Endothelial cell (in vitro differentiated cells): ENCODE measurements around the gene SPATS1. TPM values are rescaled to one million over a fixed set of nuclear protein-coding genes. Genes with fewer than 3 reads are reported as not detected.
A peak's percentile ranks its signal among the peaks of the same experiment; 100 is the strongest.

ENCODE experiments used
- DNase-seq: peaks from one replicate; pipeline ENCODE4 v3.0.0; 2021; ENCODE audit warnings: low spot score
- H3K27ac Mint-ChIP-seq: one replicate; pipeline ENCODE4 v1.8.0; 2021; ENCODE audit warnings: mixed read lengths, inconsistent platforms; ENCODE audit not compliant: unreplicated experiment
- H3K27me3 Mint-ChIP-seq: one replicate; pipeline ENCODE4 v1.8.0; 2021; ENCODE audit warnings: mild to moderate bottlenecking, moderate library complexity, mixed read lengths, inconsistent platforms; ENCODE audit not compliant: unreplicated experiment
- H3K36me3 Mint-ChIP-seq: one replicate; pipeline ENCODE4 v1.8.0; 2021; ENCODE audit warnings: mild to moderate bottlenecking, low read depth, mixed read lengths, inconsistent platforms; ENCODE audit not compliant: unreplicated experiment
- H3K4me1 Mint-ChIP-seq: one replicate; pipeline ENCODE4 v1.8.0; 2021; ENCODE audit warnings: mild to moderate bottlenecking, mixed read lengths, inconsistent platforms; ENCODE audit not compliant: unreplicated experiment
- H3K4me3 Mint-ChIP-seq: one replicate; pipeline ENCODE4 v1.8.0; 2021; ENCODE audit warnings: mild to moderate bottlenecking, mixed read lengths, inconsistent platforms; ENCODE audit not compliant: unreplicated experiment
- H3K9me3 Mint-ChIP-seq: one replicate; pipeline ENCODE4 v1.8.0; 2021; ENCODE audit warnings: mixed read lengths, inconsistent platforms; ENCODE audit not compliant: unreplicated experiment
- long read RNA-seq: library from polyadenylated mRNA; unstranded; transcript quantifications from one replicate; pipeline ENCODE4 v2.0.0, GENCODE V29; 2020; ENCODE audit not compliant: unreplicated experiment
- total RNA-seq: library from RNA; stranded (reverse); fragmentation: NEBNext Ultra II Directional; extraction: Animal tissue kit (Norgen Biotek cat#: 25700); gene quantifications from one replicate; pipeline ENCODE4 v1.2.1, GENCODE V29; 2021; ENCODE audit not compliant: unreplicated experiment
- TF ChIP-seq, protein P1 (sequence below): fragments of 200-600 bp; sonication (generic); IDR thresholded peaks from one replicate; pipeline ENCODE4 v1.5.0; 2021; ENCODE audit warnings: antibody characterized with exemption; ENCODE audit not compliant: unreplicated experiment

SPATS1 gene, protein sequence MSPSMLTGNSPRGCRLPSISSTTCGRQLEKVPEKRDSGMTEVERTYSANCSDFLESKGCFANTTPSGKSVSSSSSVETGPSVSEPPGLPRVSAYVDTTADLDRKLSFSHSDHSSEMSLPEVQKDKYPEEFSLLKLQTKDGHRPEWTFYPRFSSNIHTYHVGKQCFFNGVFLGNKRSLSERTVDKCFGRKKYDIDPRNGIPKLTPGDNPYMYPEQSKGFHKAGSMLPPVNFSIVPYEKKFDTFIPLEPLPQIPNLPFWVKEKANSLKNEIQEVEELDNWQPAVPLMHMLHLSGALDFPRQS
- total RNA-seq = not detected
- long read RNA-seq = 0 reads

DNA sequence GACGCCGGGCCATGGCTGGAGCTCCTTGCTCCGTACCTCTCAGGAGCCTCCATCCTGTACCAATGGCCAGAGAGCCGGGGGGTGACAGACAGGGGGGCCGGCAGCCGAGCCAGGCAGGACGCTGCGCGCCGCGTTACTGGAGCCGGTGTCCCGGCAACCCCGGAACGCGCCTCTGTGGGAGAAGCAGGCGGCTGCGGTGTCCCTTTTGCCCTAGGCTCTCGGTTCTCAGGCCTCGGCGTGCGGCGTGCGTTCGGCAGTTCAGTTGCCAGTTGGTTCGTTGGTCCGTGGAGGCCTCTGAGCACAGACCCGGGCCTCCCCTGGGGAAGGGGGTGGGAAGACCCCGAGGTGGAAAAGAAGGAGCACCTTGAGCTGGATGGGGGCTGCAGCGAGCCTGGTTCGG, at the start of gene SPATS1:
Gene SPATS1 (plus strand): TSS at position 162 of the 400 bp plus-strand sequence. CDS start 446 bp downstream, outside the sequence.
- peaks cover 3% of the 10 kb centered on the region for H3K27me3 Mint-ChIP-seq
- peak; percentile 25 for DNase-seq
- no peak within 1 kb of the TSS for H3K27ac Mint-ChIP-seq
- no peaks in the 10 kb centered on the region for H3K36me3 Mint-ChIP-seq
- no peak within 1 kb of the TSS for H3K4me3 Mint-ChIP-seq
- H3K9me3 Mint-ChIP-seq = no peaks in the 10 kb centered on the region
- no peaks in the 10 kb centered on the region for H3K4me1 Mint-ChIP-seq
- TF ChIP-seq, protein P1, sequence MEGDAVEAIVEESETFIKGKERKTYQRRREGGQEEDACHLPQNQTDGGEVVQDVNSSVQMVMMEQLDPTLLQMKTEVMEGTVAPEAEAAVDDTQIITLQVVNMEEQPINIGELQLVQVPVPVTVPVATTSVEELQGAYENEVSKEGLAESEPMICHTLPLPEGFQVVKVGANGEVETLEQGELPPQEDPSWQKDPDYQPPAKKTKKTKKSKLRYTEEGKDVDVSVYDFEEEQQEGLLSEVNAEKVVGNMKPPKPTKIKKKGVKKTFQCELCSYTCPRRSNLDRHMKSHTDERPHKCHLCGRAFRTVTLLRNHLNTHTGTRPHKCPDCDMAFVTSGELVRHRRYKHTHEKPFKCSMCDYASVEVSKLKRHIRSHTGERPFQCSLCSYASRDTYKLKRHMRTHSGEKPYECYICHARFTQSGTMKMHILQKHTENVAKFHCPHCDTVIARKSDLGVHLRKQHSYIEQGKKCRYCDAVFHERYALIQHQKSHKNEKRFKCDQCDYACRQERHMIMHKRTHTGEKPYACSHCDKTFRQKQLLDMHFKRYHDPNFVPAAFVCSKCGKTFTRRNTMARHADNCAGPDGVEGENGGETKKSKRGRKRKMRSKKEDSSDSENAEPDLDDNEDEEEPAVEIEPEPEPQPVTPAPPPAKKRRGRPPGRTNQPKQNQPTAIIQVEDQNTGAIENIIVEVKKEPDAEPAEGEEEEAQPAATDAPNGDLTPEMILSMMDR = no peak

DNA sequence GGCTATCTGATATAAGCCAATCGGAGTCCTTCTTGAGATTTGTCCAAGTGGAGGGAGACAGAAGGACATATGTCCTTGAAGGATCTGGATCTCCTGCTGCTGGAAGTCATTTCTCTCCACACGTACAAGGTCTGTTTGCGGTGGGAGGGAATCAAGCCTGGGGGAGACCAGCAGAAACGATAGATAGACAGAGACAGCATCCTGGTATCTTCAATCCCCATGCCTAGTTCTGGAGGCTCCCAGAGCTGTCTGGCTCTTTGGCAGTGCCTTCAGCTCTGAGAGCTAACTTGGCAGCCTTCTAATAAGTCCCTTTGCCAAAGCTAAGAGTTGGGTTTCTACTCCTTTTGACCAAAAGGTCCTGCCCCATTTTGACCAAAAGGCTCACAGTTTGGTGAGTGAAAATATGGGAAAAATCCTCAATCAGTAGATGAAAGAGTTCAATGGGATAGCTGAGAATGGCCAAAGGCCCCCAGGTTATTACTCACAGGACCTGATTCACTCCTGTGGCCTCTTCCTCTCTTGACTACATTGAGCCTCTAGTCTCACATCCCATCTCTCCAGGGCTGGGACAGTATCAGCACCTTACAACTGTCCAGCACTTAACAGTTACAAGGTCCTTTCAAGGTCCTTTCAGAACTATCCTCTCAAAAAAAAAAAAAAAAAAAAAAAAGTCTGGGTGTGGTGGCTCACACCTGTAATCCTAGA, 49.6 kb upstream of the SPATS1 start:
- no peaks in the 10 kb centered on the region for H3K36me3 Mint-ChIP-seq
- H3K9me3 Mint-ChIP-seq = no peaks in the 10 kb centered on the region
- no peak overlapping the region for H3K27ac Mint-ChIP-seq
- H3K4me1 Mint-ChIP-seq = no peaks in the 10 kb centered on the region
- TF ChIP-seq, protein P1 = no peak
- H3K4me3 Mint-ChIP-seq = no peak overlapping the region
- H3K27me3 Mint-ChIP-seq = peaks cover 22% of the 10 kb centered on the region
- DNase-seq = no peak

DNA sequence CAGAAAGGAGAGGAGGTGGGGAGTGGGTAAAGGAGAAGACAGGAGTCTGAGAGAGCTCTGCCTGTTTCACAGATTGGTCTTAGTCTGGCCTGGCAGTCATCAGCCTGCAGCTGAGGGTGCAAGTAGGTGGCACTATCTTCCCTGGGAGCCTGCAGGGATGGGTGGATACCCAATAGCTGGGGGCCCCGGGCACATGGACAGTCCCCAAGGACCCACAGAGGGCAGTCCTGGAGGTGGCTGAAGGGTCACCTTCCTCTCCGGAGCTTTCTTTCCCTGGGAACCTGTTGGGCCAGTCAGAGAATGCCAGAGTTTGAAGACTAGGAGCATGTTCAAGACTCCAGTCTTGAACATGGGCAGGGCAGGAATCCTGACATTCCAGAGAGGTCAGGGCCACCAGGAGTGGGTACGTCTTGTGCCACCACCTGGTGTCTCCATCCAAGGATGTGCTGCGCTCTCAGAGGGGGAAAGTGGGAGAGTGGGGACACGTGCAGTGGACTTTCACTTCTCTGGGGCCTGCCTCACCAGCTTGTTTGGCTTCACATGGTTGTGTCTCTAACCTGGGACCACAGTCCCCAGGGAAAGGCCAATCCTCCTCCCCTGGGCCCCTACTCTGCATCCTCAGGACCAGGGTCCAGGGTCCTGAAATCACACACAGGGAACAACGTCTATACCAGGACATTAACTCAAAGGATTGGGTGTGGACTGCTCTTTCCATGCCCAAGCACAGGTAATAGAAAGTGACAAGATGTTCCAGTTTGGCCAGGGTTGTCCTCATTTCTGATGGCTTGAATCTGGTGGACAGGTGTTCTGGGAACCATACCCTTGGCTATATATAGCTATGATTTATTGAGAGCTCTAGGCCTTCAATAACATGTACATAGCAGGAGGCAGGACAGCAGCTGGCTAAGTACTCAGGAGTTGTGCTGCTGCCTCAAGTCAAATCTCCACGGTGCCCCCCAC, 47.3 kb upstream of the SPATS1 start:
- no peak for DNase-seq
- Mint-ChIP-seq H3K36me3 (peaks cover under 1% of the 10 kb centered on the region), H3K9me3 (no peaks in the 10 kb centered on the region), H3K4me1 (peaks cover 3% of the 10 kb centered on the region), H3K27ac (no peak overlapping the region), H3K27me3 (peaks cover 25% of the 10 kb centered on the region), H3K4me3 (no peak overlapping the region)
- TF ChIP-seq, protein P1 = no peak

DNA sequence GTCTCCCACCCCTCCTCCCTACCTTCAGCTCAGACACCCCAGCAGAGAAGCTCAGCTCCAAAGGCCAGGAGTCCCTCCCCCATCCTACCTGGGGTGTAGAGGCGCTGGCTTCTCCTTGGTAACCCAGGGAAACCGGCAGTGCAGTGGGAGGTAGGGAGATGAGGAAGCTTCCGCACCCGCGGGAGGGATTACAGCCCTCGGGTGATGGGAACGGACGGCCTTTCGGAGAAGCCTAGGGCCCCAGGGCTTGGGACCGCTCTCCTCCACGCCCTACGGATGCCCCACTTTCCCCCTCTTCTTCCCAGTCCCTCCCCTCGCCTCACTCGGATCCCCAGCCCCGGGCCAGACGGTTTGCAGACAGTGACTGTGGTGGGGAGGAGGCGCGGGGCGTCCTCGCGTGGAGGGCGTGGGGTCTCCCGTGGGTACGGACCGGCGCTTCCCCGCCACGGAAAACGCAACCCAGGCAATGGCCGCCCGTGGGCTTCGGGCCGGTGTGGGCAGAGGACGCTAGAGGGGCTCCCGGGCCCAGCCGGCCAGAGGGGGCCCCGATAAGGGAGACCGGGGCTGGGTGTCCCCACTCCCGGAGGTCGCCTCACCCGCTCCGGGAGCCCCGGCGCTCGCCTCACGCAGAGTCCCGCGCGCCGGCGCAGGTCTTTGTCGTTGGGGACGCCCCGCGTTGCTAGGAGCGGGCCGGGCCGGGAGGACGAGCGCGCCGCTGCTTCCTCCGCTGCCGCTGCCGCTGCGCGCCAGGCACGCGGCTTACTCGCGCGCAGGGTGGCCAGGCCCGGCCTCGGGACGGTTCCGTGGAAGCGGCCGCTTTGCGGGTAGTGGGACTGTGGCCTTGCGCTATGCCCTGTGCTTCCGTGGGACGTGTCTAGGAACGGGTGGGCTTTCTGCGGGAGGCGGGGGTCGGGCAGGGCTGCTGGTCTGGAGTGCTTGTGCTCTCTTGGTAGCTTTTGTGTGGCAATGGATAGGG, 45.1 kb upstream of the SPATS1 start:
- Mint-ChIP-seq H3K4me1 (peaks cover 3% of the 10 kb centered on the region), H3K36me3 (peaks cover 10% of the 10 kb centered on the region), H3K4me3 (peak overlapping the region; percentile 25), H3K27ac (no peak overlapping the region), H3K9me3 (no peaks in the 10 kb centered on the region), H3K27me3 (peaks cover 17% of the 10 kb centered on the region)
- peak; percentile 74 for DNase-seq
- TF ChIP-seq, protein P1 = no peak
